Skin epidermis (tissue), 12 donors: Measurements from ENCODE around the gene VEGFC.

Experiments
- H3K27ac ChIP-seq, 21 experiments: fragments of 200-600 bp; sonication (generic) in 11 of 21; one replicate each; pipeline ENCODE4 v1.5.0; 2020; ENCODE audit warnings: mild to moderate bottlenecking in 3 of 21, inconsistent platforms in 2 of 21, moderate library complexity in 2 of 21
- H3K4me3 ChIP-seq, 7 experiments: fragments of 200-600 bp; sonication (generic) in 2 of 7; one replicate each; pipeline ENCODE4 v1.5.0; 2020; ENCODE audit warnings: inconsistent platforms in 2 of 7, mild to moderate bottlenecking in 2 of 7, moderate library complexity in 1 of 7

Gene VEGFC

GRCh38 chr4:176792326-176793059 is at the start of gene VEGFC:
VEGFC (minus strand) TSS chr4:176792922; CDS start chr4:176792311, 611 bp downstream.
- peak within 1 kb of the TSS; percentile 40 to 75 (median 62) for H3K4me3 ChIP-seq
- peak within 1 kb of the TSS in 19 of 21 experiments; percentile 50 to 91 (median 76) for H3K27ac ChIP-seq

- Histone ChIP-seq H3K4me3 (no peak overlapping the region), H3K27ac (no peak overlapping the region)
These were observed 49.0 kb upstream of the VEGFC start for GRCh38 chr4:176841711-176842112.

- Histone ChIP-seq H3K4me3 (no peak overlapping the region), H3K27ac (no peak overlapping the region)
These were observed 47.4 kb upstream of the VEGFC start for GRCh38 chr4:176840166-176840565.

DNA sequence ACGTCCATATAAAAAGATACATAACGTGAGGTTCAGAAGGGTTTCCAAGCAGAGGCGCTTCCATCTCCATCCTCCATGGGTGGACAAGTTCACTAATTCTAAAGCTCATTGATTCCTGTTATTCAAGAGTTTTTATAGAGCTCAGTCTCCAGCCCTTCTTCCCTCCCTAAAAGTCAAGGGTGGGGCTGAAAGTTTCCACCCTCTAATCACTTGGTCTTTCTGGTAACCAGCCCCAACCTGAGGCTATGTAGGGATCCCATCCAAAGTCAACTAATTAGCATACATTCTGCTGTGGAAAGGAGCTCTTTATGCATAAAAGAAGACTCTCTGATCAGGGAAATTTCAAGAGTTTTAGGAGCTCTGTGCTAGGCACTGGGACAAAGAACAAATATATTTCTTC is 46.9 kb upstream of the VEGFC start:
- Histone ChIP-seq H3K27ac (peak overlapping the region in 1 of 21 experiments; percentile 10), H3K4me3 (no peak overlapping the region)

DNA sequence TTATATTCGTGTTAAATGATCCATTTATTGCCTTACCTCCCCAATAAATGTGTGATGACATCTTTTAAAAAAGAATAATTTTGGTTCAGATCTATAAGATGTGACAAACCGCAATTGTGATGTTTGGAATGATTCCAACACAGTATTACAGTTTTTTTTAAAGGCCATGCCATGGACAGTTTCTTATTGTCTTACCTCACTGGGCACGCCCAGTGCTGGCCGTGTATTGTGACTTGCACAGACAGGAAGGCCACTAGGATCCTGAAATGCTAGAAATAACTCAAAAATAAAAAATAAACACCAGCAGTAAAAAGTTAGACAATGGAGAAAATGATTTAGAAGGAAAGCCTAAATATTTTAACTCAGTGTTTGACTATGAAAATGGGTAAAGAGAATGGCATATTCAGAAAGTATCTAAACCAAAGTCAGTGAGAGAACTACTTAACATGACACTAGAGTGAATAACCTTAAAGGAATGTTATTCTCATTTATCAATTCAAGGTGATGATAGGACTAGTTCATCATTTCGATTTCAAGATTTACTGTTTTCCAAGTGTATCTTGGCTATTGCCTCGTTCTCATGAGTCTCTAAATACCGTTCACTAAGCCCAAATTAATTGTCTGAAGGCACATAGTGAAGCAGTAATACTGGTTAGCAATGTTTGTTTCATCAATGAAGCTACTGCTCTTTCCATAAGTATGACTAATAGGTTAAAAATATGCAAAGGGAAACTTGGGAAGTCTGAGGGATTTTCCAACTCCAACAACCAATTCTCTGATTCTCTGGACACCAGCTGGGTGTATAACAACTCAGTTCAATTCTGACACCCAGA is 46.1 kb upstream of the VEGFC start:
- Histone ChIP-seq H3K27ac (peak overlapping the region in 2 of 21 experiments; percentile 4 to 10), H3K4me3 (no peak overlapping the region)

DNA sequence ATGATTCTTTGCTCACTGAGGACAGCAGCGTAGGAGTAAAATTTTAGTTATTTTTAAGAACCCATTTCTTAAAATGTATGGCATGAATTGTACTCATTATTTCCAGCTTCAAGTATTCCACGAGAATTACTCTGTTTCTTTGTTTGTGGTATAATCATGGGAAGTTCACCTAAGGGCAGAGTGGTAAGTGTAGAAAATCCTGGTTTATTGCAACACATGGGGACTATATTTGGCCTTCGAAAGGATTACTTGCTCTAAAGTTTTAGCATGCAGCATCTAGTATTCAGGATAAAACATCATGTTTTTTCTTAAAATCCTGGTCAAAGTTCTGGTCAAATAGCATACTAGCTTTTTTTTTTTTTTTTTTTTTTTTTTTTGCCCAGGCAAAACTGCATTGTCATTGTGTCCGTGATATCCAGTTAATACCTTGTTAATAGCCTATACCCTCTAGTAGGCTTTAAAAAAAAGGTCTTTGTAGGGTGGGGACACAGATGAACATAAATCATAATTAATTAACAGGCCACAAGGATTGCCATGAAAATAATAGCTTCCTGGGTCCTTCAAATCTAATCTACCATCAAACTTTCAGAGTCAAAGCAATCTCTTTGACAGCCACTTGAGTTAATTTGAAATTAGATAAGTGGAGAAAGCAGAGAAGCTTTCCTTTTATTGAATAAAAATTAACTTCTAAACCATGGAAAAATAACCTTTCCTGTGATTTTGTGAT is 44.6 kb upstream of the VEGFC start:
- H3K27ac ChIP-seq: no peak overlapping the region
- no peak overlapping the region for H3K4me3 ChIP-seq

DNA sequence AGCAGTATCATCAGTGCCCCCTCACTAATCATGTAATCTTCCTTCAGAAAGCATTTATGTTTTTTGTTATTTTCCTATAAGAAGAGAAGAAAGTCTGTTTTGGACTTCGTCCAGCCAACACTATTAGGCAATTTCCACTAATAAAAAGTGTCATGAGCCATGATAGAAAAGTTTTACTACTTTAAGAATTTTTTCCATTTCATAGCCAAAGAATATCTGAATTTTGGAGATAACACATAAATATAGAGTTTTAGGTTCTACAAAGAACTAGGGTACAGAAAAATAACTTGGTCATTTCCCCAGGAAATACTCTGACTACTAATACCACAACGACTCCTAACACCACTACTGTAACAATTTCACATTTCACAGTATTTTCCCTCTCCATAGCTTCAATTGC is 41.8 kb upstream of the VEGFC start:
- H3K27ac ChIP-seq: no peak overlapping the region
- no peak overlapping the region for H3K4me3 ChIP-seq

GRCh38 chr4:176833400-176834175 is 40.9 kb upstream of the VEGFC start:
- no peak overlapping the region for H3K27ac ChIP-seq
- no peak overlapping the region for H3K4me3 ChIP-seq

- no peak overlapping the region for H3K27ac ChIP-seq
- no peak overlapping the region for H3K4me3 ChIP-seq
These were observed 38.2 kb upstream of the VEGFC start for GRCh38 chr4:176830971-176831370.

DNA sequence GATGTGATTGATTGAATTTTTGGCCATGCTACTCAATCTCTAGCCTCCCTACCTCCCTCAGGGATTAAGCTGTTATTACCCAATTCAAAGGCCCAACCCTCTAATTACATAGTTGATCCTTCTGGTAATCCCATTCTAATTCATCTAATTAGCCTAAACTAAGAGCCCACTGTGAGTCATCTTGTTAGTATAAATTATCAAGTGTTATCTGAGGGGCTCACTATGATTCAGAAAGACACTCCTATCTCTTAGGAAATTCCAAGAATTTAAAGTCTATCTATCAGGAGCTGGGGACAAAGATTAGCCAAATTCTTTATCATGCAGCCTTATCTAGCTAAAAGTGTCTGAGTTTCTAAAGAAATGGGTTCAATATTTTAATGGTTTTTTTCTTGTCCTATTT is 32.9 kb upstream of the VEGFC start:
- Histone ChIP-seq H3K4me3 (no peak overlapping the region), H3K27ac (no peak overlapping the region)

DNA sequence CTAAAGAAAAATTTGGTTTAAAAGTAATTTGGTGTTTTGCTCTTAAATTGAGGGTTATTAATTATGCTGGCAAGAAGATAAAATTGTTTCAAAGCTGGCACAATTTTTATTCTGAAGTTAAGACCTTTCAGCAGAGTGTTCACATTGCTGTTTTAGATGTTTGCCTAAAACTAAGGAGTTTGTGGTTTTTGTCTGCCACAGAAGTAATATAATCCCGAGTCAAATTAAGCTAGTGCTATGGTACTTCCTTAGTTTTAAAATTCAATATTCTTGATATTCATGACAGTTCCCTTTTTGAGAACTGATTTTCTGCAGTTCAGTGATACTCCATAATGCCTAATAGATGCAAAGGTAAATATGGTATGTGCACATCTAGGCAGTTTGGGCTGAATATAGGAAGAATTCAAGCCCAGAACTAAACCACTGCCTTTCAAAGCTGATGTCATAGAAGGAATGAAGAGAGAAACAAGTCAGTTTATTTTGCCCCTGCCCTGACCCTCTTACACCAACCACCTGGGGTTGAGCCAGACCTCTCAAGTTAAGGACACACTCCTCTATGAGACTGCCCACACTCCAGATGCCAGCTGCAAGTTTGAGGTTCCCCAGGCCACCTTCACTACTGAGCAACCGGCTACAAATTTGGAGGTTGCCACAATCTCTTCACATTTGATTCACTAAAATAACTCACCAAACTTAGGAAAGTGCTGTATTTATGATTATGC is 32.1 kb upstream of the VEGFC start:
- H3K4me3 ChIP-seq: no peak overlapping the region
- no peak overlapping the region for H3K27ac ChIP-seq

DNA sequence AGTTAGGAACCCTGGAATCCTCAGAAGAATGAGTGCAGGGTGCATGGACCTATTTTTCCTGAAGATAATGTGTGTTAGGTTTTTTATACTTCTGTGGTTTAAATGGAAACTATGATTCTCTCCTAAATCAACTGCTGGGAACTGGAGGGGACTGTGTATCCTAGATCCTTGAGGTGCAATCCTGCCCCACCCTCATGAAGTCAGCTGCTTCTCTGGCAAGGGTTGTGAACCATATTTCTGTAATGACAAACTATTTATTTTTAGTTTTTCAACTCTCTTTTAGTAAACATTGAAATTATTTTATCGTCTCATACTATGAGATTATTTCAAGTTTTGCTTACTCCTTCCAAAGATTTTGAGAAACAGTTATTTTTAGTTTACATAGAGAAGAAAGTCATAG is 25.8 kb upstream of the VEGFC start:
- H3K4me3 ChIP-seq: no peak overlapping the region

DNA sequence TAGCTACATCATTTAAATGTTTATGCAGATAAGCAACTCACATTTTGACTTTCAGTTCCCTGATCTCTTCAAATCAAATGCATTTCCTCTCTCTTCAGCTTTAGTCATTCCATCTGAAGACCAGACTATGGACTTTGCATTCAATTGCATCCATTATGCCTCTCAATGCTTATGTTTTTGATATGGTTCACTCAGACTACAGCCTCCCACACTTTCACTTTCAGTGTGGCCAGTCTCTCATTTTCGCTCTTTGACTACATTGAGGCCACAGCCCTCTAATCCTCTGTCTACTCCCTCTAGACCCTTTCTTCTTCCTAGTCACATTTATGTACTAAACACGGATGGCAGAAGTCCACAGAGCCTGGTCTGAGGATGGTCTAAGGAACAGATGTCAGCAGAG is 24.5 kb upstream of the VEGFC start:
- H3K4me3 ChIP-seq: no peak overlapping the region
- no peak overlapping the region for H3K27ac ChIP-seq

More for the DNA sequence above, 25.8 kb upstream of the VEGFC start:
- no peak overlapping the region for H3K27ac ChIP-seq

DNA sequence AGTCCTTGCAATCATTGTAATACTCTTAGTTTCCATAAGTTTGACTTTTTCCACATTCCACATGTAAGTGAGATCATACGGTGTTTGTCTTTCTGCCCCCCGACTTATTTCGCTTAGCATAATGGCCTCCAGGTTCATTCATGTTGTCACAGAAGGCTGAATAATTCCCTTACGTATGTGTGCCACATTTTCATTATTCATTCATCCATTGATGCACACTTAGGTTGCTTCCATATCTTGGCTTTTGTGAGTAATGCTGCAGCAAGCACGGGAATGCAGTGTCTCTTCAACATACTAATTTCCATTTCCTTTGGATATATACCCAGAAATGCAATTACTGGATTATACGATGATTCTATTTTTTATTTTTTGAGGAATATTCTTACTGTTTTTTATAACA is 22.0 kb upstream of the VEGFC start:
- Histone ChIP-seq H3K4me3 (no peak overlapping the region), H3K27ac (no peak overlapping the region)

DNA sequence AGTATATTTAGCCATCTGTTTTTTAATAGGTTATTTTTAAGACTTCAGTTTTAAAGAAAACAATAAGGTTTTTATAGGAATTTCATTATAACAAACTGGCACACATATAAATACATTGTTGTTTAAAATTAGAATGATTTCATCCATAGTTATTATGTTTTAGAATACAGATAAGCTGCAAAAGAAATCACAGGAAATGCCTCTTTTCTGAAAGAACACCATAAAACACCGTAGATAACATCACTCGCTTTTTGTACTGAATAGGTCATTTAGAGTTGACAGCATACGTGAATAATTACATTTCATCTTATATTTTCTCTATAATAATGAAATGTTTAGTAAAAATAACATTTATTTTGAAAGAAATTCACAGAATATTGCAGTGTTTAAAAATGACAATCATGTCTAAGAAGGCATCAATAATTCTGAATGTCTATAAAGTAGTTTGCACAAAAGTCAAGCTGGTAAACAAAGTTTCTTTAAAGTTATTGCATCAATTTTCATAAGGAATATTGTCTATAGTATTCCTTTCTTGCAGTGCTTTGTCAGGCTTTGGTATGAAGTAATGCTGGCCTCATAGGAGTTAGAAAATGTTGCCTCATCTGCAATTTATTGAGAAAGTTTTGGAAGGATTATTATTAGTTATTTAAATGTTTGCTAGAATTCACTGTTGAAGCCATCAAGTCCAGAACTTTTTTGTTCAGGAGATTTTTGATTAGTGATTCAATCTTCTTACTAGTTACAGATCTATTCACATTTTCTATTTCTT is 17.9 kb upstream of the VEGFC start:
- Histone ChIP-seq H3K4me3 (no peak overlapping the region), H3K27ac (no peak overlapping the region)

- H3K4me3 ChIP-seq: no peak overlapping the region
- H3K27ac ChIP-seq: no peak overlapping the region
These were observed 14.2 kb upstream of the VEGFC start for GRCh38 chr4:176806778-176807375.

- Histone ChIP-seq H3K4me3 (no peak overlapping the region), H3K27ac (no peak overlapping the region)
These were observed 12.4 kb upstream of the VEGFC start for GRCh38 chr4:176805155-176805554.
